ENCODE data around the gene DSE.
"Not testable (repeated sequence)": the region's sequence is repeated elsewhere in the genome, so short reads cannot be mapped to it uniquely, and the experiment has no call there.

The DSE gene

DNA sequence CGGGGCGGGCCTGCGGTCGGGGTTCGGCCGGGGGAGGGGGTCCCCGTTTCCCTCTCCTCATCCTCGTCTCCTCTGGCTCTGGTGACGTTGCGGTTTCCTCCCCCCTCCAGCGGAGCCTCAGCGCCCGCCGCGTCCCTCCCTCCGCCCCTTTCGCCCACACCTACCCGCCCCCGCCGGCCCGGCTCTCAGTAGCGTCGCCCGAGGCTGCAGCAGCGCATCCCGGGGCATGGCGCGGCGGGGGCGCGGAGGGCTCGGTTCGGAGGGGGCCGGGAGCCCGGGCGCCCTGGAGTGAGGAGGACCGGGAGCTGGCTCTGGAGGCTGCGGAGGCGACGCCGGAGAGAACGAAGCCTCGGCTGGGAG lies at the start of gene DSE:
DSE (plus strand) TSS at position 188 of the 360 bp plus-strand sequence. CDS start 28,304 bp downstream, outside the sequence.
- DNase-seq (ENCODE audit: low read depth in 3 of 3), result peak; percentile 36 to 68 (median 62)

DNA sequence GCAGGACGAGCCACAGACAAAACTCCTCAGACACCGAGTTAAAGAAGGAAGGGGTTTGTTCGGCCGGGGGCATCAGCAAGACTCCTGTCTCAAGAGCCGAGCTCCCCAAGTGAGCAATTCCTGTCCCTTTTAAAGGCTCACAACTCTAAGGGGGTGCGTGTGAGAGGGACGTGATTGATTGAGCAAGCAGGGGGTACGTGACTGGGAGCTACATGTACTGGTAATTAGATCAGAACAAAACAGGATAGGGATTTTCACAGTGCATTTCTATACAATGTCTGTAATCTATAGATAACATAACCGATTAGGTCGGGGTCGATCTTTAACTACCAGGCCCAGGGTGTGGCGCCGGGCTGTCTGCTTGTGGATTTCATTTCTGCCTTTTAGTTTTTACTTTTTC lies 48.8 kb upstream of the DSE start:
- not testable (repeated sequence) for DNase-seq (ENCODE audit: low read depth in 3 of 3)

DNA sequence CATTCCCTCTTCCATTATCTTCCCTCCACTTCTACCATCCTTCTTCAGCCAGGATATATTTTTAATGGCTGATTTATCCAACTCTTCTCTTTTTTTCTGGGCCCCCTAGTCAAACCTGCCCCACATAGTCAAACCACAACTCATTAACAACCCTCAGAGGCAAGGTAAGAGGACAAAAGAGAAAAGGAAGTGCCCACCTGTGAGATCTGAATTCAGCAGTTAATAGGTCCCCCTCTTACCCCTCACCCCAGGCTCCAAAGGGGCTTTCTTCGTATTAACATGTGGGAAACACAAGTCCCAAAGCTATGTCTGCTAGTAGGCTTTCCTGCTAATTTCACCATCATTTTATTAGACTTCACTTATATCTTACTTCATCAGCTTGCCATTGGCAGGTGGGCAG lies 46.9 kb upstream of the DSE start:
- no peak for DNase-seq (ENCODE audit: low read depth in 3 of 3)

DNA sequence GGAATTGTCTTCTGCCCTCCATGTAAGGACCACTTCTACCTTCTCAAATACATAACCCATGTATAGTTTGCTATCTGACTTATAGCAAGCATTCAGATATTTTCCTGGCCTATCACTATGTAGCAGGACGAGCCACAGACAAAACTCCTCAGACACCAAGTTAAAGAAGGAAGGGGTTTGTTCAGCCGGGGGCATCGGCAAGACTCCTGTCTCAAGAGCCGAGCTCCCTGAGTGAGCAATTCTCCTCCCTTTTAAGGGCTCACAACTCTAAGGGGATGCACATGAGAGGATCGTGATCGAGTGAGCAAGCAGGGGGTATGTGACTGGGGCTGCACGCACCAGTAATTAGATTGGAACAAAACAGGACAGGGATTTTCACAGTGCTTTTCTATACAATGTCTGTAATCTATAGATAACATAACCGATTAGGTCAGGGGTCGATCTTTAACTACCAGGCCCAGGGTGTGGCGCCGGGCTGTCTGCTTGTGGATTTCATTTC lies 45.1 kb upstream of the DSE start:
- DNase-seq (ENCODE audit: low read depth in 3 of 3), result not testable (repeated sequence)

DNA sequence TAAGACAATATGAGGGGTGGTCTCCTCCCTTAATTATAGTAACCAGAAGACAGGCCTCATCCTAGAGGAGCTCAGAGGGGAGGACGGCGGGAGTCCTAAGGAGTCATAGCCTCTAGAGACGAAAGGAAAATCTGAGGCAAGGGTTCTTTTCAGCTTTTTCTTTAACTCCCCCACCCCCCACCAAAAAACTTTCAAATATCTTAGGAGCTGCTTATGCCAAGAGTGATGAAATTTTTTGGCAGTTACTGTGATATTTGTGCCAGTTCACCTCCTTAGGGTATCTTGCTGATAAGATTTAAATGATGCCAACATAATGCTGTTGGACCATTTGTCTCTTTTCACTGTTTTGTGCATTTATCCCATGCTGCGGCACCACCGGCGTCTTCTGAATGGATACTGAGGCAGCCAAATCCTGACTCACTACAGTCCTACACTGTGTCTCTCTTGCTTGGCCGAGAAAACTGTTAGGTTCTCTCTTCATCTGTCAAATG lies 44.5 kb upstream of the DSE start:
- no peak for DNase-seq (ENCODE audit: low read depth in 3 of 3)

DNA sequence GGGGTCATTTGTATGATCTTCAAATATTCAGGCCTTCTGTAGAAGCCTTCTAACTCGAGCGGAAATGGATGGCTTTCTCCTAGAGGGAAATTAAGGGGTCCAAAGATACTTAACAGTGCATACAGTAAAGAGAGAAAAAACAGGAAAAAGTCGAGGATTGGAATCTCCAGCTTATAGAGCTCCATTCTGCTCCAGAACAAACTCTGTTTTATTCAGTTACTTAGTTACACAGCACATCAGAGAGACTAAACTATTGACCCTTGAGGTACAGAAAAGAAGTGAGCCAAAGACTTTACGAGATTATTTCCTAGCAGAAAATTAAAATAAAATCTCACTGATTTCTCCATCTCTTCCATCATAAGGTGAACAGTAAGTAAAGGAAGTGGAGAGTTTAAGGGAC lies 43.8 kb upstream of the DSE start:
- no peak for DNase-seq (ENCODE audit: low read depth in 3 of 3)

DNA sequence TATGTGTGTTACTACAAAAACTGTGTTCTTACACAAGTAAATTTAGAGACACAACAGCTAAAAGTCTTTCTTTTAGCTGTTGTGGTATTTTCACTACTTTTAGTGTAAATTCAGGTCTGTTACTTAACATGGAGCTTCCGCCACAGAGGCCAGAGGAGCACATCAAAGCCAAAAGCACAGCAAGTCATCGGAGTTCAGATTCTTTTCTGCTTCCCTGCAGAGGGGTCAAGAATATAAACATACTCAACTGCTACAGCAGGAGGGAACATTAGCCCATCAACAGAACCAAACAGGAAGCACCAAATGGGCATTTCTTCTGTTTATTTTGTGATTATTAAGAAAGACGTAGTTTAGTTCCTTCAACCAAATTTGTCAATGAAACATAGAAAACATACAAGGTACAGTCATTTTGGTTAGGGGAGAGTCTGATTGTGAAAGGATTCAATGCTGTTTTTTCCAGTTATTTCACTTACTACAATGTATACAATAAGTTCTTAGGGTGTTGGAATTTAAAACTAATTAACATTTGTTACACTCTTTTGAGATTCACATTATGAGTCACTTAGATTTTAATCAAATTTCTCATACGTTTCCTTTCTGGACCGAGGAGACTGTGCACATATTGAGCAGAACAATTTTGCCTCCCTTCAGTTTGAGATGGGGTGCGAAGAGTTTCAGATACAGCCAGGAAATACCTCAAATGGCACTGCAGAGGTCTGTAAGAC lies 42.8 kb upstream of the DSE start:
- no peak for DNase-seq (ENCODE audit: low read depth in 3 of 3)

DNA sequence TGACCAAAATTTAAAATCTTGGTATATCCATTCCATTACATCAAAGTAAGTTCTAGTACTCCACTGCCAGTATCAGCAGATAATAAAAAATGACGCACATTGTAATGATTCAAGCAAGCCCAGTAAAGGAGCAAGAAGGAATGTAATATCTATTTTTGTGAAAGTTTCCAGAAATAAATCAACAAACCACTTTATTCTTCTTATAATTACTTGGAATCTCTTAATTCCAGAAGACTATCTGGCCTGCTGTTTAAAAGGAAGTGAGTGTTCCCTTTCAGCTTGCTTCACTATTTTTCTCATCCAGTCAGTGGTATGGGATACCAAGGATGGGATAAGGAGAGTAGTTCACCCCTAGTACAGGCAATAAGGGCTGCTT lies 42.2 kb upstream of the DSE start:
- DNase-seq (ENCODE audit: low read depth in 3 of 3), result no peak

DNA sequence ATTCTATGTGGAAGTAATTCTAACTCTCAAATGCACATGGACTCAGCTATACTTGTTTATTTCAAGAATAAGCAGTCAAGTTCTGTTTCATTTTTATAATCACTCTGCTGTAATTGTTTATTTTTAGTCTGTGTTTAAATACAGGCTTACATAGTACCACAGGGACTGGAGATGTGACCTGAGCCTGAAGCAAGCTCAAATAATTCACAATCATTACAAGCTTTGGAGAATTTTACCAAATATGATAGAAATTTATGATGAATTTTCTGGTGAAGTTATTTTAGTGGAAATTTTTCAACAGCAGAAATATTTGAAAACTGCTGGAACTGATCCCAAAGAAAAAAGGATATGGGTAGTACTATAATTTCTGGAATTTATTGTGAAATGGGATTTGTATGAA lies 41.6 kb upstream of the DSE start:
- no peak for DNase-seq (ENCODE audit: low read depth in 3 of 3)

DNA sequence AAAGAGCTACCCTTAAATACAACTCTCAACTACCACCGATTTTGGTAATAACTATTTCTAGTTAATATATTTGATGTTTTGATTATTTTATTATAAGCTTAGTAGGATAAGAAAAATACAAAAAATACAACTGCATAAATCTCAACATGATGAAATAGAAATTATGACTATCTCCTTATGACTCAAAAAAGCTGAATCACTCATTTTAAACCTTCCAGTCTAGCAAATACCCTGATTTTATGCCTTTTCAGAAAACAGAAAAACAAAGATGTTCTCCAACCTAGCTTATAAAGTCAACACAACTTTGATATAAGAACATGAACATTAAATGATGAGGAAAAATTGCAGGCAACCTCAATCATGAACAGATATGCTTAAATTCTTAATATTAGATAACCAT lies 40.2 kb upstream of the DSE start:
- no peak for DNase-seq (ENCODE audit: low read depth in 3 of 3)

DNA sequence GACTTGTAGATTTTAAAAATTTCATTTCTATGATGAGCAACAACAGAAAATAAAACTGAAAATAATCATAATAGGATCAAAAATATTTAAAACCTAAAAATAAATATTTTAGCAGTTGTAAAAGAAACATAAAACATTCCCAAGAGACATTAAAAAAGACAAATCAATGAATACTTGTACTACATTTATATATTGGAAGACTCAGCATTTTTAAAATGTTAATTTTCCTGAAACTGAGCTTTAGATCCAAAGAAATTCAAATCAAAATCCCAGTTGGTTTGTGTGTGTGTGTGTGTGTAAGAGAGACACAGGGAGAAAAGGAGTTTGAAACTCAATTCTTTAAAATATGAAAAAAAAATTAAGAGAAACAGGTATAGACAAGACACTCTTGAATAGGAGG lies 38.7 kb upstream of the DSE start:
- DNase-seq (ENCODE audit: low read depth in 3 of 3), result no peak

DNA sequence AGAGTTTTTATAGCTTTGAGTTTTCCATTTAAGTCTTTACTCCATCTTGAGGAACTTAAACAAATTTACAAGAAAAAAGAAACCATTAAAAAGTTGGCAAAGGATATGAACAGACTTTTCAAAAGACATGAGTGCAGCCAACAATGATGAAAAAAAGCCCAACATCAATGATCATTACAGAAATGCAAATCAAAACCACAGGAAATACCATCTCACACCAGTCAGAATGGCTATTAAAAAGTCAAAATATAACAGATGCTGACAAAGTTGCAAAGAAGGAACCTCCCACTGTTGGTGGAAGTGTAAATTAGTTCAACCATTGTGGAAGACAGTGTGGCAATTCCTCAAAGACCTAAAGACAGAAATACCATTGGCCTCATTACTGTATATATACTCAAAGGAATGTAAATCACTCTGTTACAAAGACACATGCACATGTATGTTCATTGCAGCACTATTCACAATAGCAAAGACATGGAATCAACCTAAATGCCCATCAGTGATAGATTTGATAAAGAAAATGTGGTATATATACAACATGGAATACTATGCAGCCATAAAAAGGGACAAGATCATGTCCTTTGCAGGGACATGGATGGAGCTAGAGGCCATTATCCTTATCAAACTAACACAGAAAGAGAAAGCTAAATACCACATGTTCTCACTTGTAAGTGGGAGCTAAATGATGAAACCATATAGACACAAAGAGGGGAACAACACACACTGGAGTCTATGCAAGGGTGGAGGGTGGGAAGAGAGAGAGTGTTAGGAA lies 35.9 kb upstream of the DSE start:
- DNase-seq (ENCODE audit: low read depth in 3 of 3), result not testable (repeated sequence)

DNA sequence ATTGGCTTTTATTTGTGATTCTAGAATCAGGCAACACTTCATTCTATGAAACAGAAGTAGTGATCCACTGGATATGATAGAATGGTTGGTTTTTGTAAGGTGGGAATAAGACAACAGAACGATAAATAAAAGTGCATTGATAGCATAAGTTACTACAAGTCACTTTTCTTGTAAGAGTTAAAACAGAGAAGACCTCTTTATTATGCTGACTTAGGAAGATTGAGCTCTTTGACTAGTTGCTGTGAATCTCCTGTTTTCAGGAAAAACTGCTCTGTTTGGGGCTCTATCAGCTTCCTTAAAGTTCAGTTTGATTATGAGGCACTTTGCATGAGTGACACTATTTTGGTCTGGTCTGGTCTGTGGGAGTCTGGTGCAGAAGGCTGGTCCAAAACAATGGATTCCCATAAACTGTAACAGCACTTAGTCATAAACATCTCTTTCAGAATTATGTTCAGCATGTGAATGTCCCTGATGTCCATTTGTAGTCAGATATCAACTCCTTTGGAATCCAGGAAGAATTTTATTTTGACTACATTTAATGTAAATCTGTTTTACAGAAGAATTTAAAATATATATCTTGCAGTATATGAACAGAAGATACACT lies 35.0 kb upstream of the DSE start:
- DNase-seq (ENCODE audit: low read depth in 3 of 3), result no peak

DNA sequence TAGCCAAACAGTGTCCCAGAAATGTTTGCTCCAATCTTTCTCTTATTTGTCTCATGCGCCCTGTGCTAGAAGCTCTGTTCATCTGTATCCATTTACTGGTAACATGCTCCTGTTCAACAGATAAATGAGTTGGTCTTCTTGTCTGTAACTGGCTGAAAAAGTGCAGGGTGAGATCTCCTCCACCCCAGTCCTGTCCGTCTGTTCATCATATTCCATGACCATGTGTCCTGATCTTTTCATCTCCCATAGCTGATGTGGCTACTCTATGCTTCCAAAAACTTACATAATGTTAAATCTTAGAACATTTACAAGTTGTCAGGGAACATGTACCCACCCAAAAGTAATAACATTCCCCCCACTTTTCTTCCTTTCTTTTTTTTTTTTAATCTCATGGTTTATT lies 31.8 kb upstream of the DSE start:
- DNase-seq (ENCODE audit: low read depth in 3 of 3), result no peak

DNA sequence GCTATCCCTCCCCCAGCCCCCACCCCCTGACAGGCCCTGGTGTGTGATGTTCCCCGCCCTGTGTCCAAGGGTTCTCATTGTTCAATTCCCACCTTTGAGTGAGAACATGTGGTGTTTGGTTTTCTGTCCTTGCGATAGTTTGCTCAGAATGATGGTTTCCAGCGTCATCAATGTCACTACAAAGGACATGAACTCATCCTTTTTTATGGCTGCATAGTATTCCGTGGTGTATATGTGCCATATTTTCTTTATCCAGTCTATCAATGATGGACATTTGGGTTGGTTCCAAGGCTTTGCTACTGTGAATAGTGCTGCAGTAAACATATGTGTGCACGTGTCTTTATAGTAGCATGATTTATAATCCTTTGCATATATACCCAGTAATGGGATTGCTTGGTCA lies 30.1 kb upstream of the DSE start:
- DNase-seq (ENCODE audit: low read depth in 3 of 3), result not testable (repeated sequence)

DNA sequence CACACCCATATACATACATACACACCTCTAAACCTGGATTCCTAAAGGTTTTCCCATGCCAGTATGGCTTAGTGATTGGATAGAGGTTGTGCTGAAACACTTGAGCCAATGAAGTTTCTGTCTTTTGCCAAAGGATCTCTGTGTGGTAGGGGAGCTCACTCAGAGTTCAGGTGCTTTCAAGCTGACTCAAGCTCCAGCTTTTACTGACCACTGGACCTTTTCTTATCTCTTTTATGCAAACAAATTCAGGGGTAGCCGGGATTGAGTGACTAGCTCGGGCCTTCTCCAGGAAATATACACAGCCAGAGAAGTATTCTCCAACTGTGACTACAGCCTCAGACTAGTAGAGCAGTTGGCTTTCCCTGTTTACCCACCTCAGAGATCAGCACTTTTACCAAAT lies 21.5 kb upstream of the DSE start:
- no peak for DNase-seq (ENCODE audit: low read depth in 3 of 3)

DNA sequence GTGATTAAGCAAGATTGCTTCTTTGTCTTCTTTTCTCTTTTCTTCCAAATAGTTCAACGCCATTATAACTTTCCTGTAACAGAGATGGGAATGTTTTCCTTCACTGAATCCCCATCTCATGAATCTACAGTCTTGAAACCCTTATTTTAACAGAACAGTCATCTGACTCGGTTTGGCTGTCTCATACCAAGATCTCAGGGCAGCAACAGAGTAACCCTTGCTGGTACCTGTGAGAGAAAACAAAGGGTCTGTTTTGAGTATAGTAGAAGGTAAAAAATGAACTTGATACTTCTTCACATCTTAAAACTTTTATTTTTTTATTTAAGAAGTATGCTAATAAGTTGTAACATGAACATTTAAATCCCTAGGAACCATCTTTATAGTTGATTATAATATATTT lies 19.6 kb upstream of the DSE start:
- no peak for DNase-seq (ENCODE audit: low read depth in 3 of 3)

DNA sequence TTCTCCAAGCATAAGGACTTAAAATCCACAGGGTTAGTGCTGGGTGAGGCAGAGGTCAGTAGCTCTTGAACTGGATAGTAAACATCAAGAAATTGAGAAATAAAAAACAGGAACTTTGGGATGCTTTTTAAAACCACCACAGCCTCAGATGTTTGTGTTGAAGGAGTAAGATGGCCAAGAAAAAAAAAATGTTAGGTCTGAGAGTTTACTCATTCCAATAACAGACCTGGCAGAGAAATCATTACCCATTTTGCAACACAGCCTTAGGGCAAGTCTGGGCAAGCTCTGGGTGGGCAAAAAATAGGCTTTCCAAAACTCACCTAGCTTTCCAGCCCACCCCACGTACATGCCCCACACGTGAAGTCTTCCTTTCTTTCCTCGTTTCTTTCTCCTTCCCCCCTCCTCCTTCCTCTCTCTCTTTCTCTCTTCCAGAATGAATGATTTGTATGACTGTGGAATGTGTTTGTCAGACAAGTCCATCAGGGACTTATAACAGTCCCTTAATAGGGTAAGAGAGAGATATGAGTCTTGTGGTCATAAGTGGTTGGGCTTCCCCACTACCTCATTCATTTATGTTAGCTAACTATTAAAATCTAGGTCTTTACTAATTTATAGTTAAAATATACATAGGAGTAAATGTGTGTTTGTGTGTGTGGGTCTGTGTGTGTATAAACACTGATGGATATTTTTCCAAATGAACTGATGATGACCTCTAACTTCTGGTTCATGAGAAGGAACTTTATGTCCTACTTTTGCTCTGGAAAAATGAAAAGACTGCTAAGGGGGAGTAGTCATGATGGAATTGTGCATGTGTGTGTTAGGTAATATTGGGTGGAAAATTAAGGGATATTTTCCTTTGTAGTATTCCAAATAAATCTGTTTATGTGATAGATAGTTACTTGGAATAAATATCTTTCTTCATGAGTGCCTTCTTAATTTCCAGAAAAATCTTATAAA lies 18.0 kb upstream of the DSE start:
- DNase-seq (ENCODE audit: low read depth in 3 of 3), result no peak

DNA sequence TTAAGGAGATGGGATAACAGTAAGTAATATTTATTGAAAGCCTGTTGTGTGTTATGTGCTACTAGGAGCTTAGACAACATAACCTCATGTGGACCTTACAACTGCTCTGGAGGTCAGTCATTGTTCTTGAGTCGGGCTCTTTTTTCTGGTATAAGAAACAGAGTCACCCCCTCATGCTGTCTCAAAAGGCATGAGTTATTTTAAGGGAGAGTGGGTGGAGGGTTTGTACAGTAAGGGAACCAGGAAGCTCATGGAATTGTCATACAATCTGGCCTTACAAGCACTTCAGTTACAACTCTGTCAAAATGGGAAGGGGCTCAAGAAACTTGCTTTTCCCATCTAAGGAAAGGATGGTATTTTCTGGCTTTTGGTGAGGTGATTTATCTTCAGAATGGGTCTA lies 16.5 kb upstream of the DSE start:
- DNase-seq (ENCODE audit: low read depth in 3 of 3), result no peak

DNA sequence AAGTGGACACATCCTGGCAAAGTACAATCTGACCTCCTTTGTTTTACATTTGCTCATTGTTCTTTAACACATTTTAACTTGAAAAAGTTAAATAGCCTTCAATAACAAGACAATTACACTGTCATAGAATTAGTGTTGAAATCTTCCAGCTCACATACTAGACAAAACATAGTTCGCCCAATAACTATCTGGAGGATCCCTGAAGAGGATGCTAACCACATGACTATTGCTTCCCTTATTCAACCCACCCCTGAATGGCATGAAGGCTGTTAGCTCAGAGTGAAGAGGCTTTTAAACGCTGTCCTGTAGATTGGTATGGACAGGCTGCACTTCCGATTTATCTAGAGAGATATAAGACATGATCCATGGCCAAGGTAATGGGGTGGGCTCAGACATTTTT lies 15.0 kb upstream of the DSE start:
- DNase-seq (ENCODE audit: low read depth in 3 of 3), result no peak

DNA sequence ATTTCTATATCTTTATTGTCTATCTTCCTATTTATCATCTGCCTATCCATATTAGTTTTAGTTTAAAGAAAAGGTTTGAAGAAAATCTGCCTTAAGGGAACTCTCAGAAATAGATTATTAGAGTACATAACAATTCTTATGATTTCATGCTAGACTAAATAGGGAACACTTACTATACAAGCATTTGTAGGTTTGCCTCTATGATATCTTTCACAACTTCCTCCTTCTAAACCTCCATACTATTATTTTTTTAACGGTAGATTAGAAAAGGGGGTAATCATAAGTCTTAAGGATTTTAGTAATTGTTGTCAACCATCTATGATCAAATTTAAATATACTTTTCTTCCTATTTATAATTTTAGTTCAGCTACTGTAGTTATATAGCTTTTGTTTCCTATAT lies 11.6 kb upstream of the DSE start:
- DNase-seq (ENCODE audit: low read depth in 3 of 3), result no peak

DNA sequence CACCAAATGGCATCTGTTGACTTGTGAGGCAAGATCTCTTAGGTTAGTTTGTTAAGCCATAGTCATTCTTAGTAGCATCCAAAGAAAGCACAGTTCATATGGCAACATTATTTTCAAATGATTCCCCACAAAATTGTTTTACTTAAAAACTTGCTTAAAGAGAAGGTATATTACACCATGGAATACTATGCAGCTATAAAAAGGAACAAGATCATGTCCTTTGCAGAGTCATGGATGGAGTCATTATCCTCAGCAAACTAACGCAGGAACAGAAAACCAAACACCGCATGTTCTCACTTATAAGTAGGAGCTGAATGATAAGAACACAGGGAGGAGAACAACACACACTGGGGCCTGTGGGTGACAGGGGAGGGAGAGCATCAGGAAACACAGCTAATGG lies 10.9 kb upstream of the DSE start:
- no peak for DNase-seq (ENCODE audit: low read depth in 3 of 3)

All from stimulated activated CD4-positive, alpha-beta T cell treated with anti-CD3 and anti-CD28 coated beads, TNF-alpha, amount 100 ng/mL, for 4 hours (primary cell).